Glutamatergic neuron (in vitro differentiated cells): ENCODE measurements around the gene RIMS4. TPM values are rescaled to one million over a fixed set of nuclear protein-coding genes. Genes with fewer than 3 reads are reported as not detected.

Experiments
- DNase-seq: peaks from one replicate; pipeline ENCODE4 v3.0.0; 2022
- H3K27ac Mint-ChIP-seq: one replicate; pipeline ENCODE4 v1.8.0; 2020; ENCODE audit warnings: mild to moderate bottlenecking, mixed read lengths, inconsistent platforms; ENCODE audit not compliant: unreplicated experiment
- H3K27me3 Mint-ChIP-seq: one replicate; pipeline ENCODE4 v1.8.0; 2020; ENCODE audit warnings: mild to moderate bottlenecking, moderate library complexity, mixed read lengths, inconsistent platforms; ENCODE audit not compliant: unreplicated experiment
- H3K36me3 Mint-ChIP-seq: one replicate; pipeline ENCODE4 v1.8.0; 2020; ENCODE audit warnings: mild to moderate bottlenecking, mixed read lengths, inconsistent platforms; ENCODE audit not compliant: unreplicated experiment
- H3K4me1 Mint-ChIP-seq: one replicate; pipeline ENCODE4 v1.8.0; 2020; ENCODE audit warnings: mild to moderate bottlenecking, low read depth, mixed read lengths, inconsistent platforms; ENCODE audit not compliant: unreplicated experiment
- H3K4me3 Mint-ChIP-seq: one replicate; pipeline ENCODE4 v1.8.0; 2020; ENCODE audit warnings: mild to moderate bottlenecking, mixed read lengths, inconsistent platforms; ENCODE audit not compliant: unreplicated experiment
- H3K9me3 Mint-ChIP-seq: one replicate; pipeline ENCODE4 v1.8.0; 2020; ENCODE audit warnings: mild to moderate bottlenecking, moderate library complexity, mixed read lengths, inconsistent platforms; ENCODE audit not compliant: unreplicated experiment
- total RNA-seq: library from RNA; stranded (reverse); fragmentation: NEBNext Ultra II Directional; extraction: Animal tissue kit (Norgen Biotek cat#: 25700); gene quantifications from one replicate; pipeline ENCODE4 v1.2.1, GENCODE V29; 2021; ENCODE audit not compliant: unreplicated experiment
- TF ChIP-seq, protein P1 (sequence below): fragments of 200-600 bp; sonication (generic); IDR thresholded peaks from one replicate; pipeline ENCODE4 v1.5.0; 2021; ENCODE audit not compliant: partially characterized antibody, unreplicated experiment

Gene RIMS4
- total RNA-seq, 1 donor from 2014 or later: 96.1 TPM

DNA sequence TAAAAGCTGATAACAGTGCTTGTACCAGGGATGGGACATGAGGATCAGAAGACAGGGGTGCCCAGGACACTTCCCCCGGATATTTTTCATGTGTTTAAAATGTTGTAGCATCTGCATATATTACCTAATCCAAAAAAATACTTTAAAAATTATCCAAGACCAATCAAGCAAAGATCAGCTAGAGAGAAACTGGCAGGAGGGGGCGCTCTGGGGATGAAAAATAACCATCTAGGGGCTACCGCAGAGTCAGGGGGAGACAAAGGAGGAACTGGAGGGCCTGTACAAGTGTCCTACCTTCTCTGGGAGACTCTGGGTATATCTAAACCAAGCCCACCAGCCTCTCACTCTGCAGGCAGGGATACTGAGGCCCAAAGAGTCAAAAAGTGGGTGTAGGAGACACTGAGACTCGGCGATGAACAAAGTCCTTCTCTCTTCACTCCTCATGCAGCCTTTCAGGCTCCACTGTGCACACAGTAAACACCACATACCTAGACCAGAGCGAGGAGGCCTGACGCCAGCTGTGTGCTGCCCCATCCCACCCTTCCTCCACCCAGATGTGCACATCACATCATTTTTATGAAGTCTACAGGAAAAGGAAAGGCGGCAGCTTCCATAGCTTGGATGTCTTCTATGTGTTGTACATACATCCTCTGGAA, 9.8 kb downstream of the RIMS4 start:
- H3K9me3 Mint-ChIP-seq: peaks cover 5% of the 10 kb centered on the region
- H3K4me3 Mint-ChIP-seq: no peak overlapping the region
- H3K4me1 Mint-ChIP-seq: peaks cover 44% of the 10 kb centered on the region
- peaks cover 5% of the 10 kb centered on the region for H3K27me3 Mint-ChIP-seq
- TF ChIP-seq, protein P1, sequence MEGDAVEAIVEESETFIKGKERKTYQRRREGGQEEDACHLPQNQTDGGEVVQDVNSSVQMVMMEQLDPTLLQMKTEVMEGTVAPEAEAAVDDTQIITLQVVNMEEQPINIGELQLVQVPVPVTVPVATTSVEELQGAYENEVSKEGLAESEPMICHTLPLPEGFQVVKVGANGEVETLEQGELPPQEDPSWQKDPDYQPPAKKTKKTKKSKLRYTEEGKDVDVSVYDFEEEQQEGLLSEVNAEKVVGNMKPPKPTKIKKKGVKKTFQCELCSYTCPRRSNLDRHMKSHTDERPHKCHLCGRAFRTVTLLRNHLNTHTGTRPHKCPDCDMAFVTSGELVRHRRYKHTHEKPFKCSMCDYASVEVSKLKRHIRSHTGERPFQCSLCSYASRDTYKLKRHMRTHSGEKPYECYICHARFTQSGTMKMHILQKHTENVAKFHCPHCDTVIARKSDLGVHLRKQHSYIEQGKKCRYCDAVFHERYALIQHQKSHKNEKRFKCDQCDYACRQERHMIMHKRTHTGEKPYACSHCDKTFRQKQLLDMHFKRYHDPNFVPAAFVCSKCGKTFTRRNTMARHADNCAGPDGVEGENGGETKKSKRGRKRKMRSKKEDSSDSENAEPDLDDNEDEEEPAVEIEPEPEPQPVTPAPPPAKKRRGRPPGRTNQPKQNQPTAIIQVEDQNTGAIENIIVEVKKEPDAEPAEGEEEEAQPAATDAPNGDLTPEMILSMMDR: no peak
- peak; percentile 39 for DNase-seq
- H3K36me3 Mint-ChIP-seq: no peaks in the 10 kb centered on the region
- H3K27ac Mint-ChIP-seq: no peak overlapping the region

DNA sequence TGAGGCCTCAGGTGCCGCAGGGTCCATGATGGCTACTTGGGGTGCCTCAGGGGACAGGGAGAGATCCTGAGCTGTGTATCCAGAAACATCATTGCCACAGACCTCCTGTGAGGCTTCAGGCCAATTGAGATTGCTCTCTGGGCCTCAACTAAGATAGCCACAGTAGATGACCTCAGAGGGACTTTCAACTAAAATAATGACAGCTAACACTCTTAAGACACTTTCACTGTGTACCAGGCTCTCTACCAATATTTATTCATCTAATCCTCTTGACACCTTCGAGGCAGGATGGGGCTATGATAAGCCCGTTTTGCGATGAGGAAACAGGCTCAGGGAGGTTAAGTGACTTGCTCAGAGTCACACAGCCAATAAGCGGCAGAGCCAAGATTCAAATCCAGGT, 10.7 kb downstream of the RIMS4 start:
- peaks cover 5% of the 10 kb centered on the region for H3K27me3 Mint-ChIP-seq
- TF ChIP-seq, protein P1: no peak
- H3K4me3 Mint-ChIP-seq: no peak overlapping the region
- H3K4me1 Mint-ChIP-seq: peaks cover 39% of the 10 kb centered on the region
- H3K27ac Mint-ChIP-seq: no peak overlapping the region
- peaks cover 5% of the 10 kb centered on the region for H3K9me3 Mint-ChIP-seq
- no peaks in the 10 kb centered on the region for H3K36me3 Mint-ChIP-seq
- DNase-seq: no peak

DNA sequence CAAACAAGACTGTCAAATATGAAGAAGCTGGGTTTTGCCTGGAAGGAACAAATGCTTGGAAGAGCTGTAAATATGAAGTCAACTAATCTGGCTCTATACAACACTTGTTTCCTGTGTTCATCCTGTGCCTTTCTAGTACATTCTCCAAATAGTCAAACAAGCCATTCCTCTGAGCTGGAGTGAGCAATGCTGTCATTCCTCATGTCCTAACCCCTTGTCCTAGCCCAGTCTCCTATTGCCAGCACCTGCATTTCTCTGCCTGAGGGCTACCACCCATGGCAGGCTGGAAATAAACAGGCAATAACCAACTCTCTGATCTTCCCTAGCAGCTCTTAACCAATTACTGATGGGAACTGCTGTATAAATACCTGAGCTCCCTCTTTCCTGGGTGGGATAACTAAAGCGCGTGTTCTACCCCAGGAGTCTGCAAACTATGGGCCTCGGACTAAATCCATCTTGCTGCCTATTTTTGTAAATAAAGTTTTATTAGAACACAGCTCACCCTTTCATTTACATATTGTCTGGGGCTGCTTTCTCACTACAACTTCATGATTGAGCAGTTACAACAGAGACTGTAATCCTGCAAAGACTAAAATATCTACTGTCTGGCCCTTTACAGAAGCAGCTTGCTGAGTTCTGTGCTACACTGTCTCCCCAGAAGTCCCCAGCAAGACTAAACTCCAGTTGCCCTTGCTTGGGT, 13.4 kb downstream of the RIMS4 start:
- TF ChIP-seq, protein P1: no peak

DNA sequence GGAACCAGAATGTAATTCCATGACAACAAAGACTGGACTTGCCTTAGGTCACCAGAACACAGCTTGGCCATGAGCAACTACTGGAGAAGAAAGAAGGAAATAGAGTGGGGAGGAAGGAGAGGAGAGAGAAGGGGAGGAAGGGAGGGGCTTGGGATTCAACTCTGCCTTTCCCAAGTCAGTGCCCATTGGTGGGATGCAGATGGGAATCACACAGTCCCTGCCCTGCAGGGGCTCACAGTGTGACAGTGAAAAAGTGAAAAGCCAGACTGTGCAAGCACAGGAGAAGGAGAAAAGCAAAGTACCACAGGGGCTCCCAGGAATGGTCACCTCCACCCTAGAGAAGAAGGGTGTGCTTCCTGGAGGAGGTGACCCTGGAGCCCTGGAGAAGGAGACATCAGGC, 14.0 kb downstream of the RIMS4 start:
- no peak overlapping the region for H3K4me3 Mint-ChIP-seq
- no peaks in the 10 kb centered on the region for H3K36me3 Mint-ChIP-seq
- DNase-seq: no peak
- H3K27me3 Mint-ChIP-seq: no peaks in the 10 kb centered on the region
- peaks cover 27% of the 10 kb centered on the region for H3K4me1 Mint-ChIP-seq
- TF ChIP-seq, protein P1: no peak
- H3K27ac Mint-ChIP-seq: no peak overlapping the region
- no peaks in the 10 kb centered on the region for H3K9me3 Mint-ChIP-seq

More for the DNA sequence above, 13.4 kb downstream of the RIMS4 start:
- Mint-ChIP-seq H3K4me1 (peaks cover 26% of the 10 kb centered on the region), H3K27ac (no peak overlapping the region), H3K4me3 (no peak overlapping the region), H3K36me3 (no peaks in the 10 kb centered on the region), H3K9me3 (no peaks in the 10 kb centered on the region), H3K27me3 (no peaks in the 10 kb centered on the region)
- no peak for DNase-seq

DNA sequence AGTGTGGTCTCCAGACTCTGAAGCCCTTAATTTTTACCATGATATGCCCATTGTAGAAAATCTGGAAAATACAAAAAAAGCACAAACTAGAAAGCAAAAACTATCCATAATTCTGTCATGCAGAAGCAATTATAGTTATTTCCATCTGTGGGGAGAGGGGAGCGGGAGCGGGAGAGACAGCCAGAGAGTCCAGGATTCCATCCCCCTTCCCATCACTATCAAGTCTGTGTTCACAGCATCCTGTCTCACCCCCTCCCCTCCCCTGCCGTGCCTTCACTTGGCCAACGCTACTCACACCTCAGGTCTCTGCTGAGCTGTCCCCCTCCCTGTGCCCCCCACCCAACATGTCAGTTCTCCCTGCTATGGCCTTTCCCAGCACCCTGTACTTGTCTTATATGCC, 14.5 kb downstream of the RIMS4 start:
- TF ChIP-seq, protein P1: no peak
- Mint-ChIP-seq H3K4me1 (peaks cover 27% of the 10 kb centered on the region), H3K9me3 (no peaks in the 10 kb centered on the region), H3K4me3 (no peak overlapping the region), H3K36me3 (no peaks in the 10 kb centered on the region), H3K27me3 (peaks cover 1% of the 10 kb centered on the region), H3K27ac (no peak overlapping the region)
- no peak for DNase-seq
